ENCODE measurements around the gene ATP6V1F.

DNA sequence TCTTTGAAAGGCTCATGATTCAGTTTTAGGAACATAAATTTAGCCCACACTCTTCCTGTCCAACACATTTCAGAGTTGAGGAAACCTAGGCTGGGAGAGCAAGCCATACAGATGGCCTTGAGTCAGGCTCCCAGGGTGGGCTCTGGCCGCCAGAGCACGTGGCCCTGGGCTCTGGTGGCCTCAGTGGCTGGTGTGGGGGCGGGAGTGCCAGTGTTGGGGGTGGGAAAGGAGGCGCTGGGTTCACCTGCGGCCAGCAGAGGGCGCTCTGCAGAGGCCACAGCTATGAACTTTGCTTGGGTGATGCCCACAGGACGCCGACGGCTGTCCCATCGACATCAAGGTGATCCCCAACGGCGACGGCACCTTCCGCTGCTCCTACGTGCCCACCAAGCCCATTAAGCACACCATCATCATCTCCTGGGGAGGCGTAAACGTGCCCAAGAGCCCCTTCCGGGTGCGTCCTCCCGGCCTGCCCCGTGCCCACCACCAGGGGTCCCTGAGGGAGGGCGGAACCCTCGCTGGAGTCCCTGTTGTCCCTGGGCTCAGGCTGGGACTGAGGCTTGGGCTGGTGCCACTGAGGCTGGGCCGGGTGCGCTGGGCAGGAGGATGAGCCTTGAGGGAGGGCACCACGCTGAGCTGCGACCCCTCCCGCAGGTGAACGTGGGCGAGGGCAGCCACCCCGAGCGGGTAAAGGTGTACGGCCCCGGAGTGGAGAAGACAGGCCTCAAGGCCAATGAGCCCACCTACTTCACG lies 20.6 kb upstream of the ATP6V1F start:
- TF ChIP-seq, protein P1, sequence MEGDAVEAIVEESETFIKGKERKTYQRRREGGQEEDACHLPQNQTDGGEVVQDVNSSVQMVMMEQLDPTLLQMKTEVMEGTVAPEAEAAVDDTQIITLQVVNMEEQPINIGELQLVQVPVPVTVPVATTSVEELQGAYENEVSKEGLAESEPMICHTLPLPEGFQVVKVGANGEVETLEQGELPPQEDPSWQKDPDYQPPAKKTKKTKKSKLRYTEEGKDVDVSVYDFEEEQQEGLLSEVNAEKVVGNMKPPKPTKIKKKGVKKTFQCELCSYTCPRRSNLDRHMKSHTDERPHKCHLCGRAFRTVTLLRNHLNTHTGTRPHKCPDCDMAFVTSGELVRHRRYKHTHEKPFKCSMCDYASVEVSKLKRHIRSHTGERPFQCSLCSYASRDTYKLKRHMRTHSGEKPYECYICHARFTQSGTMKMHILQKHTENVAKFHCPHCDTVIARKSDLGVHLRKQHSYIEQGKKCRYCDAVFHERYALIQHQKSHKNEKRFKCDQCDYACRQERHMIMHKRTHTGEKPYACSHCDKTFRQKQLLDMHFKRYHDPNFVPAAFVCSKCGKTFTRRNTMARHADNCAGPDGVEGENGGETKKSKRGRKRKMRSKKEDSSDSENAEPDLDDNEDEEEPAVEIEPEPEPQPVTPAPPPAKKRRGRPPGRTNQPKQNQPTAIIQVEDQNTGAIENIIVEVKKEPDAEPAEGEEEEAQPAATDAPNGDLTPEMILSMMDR (IDR thresholded peaks at IDR 0.05), result peak; percentile 26 to 67 (median 48)
- TF ChIP-seq POLR2A (IDR thresholded peaks at IDR 0.05), result no peak
